Measurements from ENCODE around the gene HIVEP3. TPM values are rescaled to one million over a fixed set of nuclear protein-coding genes. Genes with fewer than 3 reads are reported as not detected.

Gene HIVEP3
- total RNA-seq, 1 donor from 2014 or later, result 11.0 TPM

GRCh38 chr1:41779360-41779759 lies 139.4 kb downstream of the HIVEP3 start:
- ATAC-seq (no peak), DNase-seq (ENCODE audit: low spot score) (no peak)
- intact Hi-C loops (cut with DNase I), result no loop called here

- ATAC-seq, result no peak
- intact Hi-C loops (cut with DNase I), result no loop called here
- no peak for DNase-seq (ENCODE audit: low spot score)
Observed at GRCh38 chr1:41777695-41778094, 141.0 kb downstream of the HIVEP3 start.

GRCh38 chr1:41776891-41777441 lies 141.8 kb downstream of the HIVEP3 start:
- ATAC-seq (peak; percentile 27), DNase-seq (ENCODE audit: low spot score) (no peak)
- intact Hi-C loops (cut with DNase I), result no loop called here

GRCh38 chr1:41775956-41776585 lies 142.7 kb downstream of the HIVEP3 start:
- ATAC-seq, result no peak
- DNase-seq (ENCODE audit: low spot score), result no peak
- intact Hi-C loops (cut with DNase I), result no loop called here

GRCh38 chr1:41774471-41774990 lies 144.2 kb downstream of the HIVEP3 start:
- intact Hi-C loops (cut with DNase I), result no loop called here
- ATAC-seq (no peak), DNase-seq (ENCODE audit: low spot score) (no peak)

- no peak for DNase-seq (ENCODE audit: low spot score)
- no peak for ATAC-seq
- intact Hi-C loops (cut with DNase I), result no loop called here
Observed at GRCh38 chr1:41773842-41774241, 144.9 kb downstream of the HIVEP3 start.

- DNase-seq (ENCODE audit: low spot score), result no peak
- intact Hi-C loops (cut with DNase I), result no loop called here
- ATAC-seq, result peak; percentile 79
Observed at GRCh38 chr1:41773144-41773591, 145.6 kb downstream of the HIVEP3 start.

- intact Hi-C loops (cut with DNase I), result loop anchor here (10.0 kb wide), 1 partner anchor 194 kb away; no protein-coding TSS in a partner anchor
- DNase-seq (ENCODE audit: low spot score) (no peak), ATAC-seq (no peak)
Observed at GRCh38 chr1:41769068-41769467, 149.7 kb downstream of the HIVEP3 start.

GRCh38 chr1:41768583-41768982 lies 150.1 kb downstream of the HIVEP3 start:
- intact Hi-C loops (cut with DNase I), result loop anchor here (10.0 kb wide), 1 partner anchor 194 kb away; no protein-coding TSS in a partner anchor
- ATAC-seq (no peak), DNase-seq (ENCODE audit: low spot score) (no peak)

GRCh38 chr1:41767534-41768525 lies 150.9 kb downstream of the HIVEP3 start:
- no peak for DNase-seq (ENCODE audit: low spot score)
- no peak for ATAC-seq
- intact Hi-C loops (cut with DNase I), result loop anchor here (10.0 kb wide), 1 partner anchor 193 kb away; no protein-coding TSS in a partner anchor

- ATAC-seq, result no peak
- DNase-seq (ENCODE audit: low spot score), result no peak
- intact Hi-C loops (cut with DNase I), result loop anchor here (10.0 kb wide), 1 partner anchor 192 kb away; no protein-coding TSS in a partner anchor
Observed at GRCh38 chr1:41766546-41766945, 152.2 kb downstream of the HIVEP3 start.

GRCh38 chr1:41766041-41766440 lies 152.7 kb downstream of the HIVEP3 start:
- intact Hi-C loops (cut with DNase I), result loop anchor here (10.0 kb wide), 1 partner anchor 191 kb away; no protein-coding TSS in a partner anchor
- DNase-seq (ENCODE audit: low spot score) (no peak), ATAC-seq (no peak)

- ATAC-seq (peak; percentile 43), DNase-seq (ENCODE audit: low spot score) (no peak)
- intact Hi-C loops (cut with DNase I), result loop anchor here (10.0 kb wide), 1 partner anchor 190 kb away; no protein-coding TSS in a partner anchor
Observed at GRCh38 chr1:41765152-41765551, 153.6 kb downstream of the HIVEP3 start.

- DNase-seq (ENCODE audit: low spot score), result no peak
- intact Hi-C loops (cut with DNase I), result loop anchor here (10.0 kb wide), 1 partner anchor 190 kb away; no protein-coding TSS in a partner anchor
Observed at GRCh38 chr1:41764656-41765055, 154.1 kb downstream of the HIVEP3 start.

GRCh38 chr1:41762777-41763176 lies 155.9 kb downstream of the HIVEP3 start:
- no peak for ATAC-seq
- no peak for DNase-seq (ENCODE audit: low spot score)
- intact Hi-C loops (cut with DNase I), result loop anchor here (10.0 kb wide), 1 partner anchor 188 kb away; no protein-coding TSS in a partner anchor

More at GRCh38 chr1:41764656-41765055, 154.1 kb downstream of the HIVEP3 start:
- ATAC-seq, result peak; percentile 57

GRCh38 chr1:41762251-41762650 lies 156.5 kb downstream of the HIVEP3 start:
- ATAC-seq (no peak), DNase-seq (ENCODE audit: low spot score) (no peak)
- intact Hi-C loops (cut with DNase I), result loop anchor here (10.0 kb wide), 1 partner anchor 187 kb away; no protein-coding TSS in a partner anchor

- DNase-seq (ENCODE audit: low spot score), result no peak
- intact Hi-C loops (cut with DNase I), result no loop called here
- ATAC-seq, result no peak
Observed at GRCh38 chr1:41758904-41759548, 159.7 kb downstream of the HIVEP3 start.

- intact Hi-C loops (cut with DNase I), result no loop called here
- no peak for DNase-seq (ENCODE audit: low spot score)
- ATAC-seq, result no peak
Observed at GRCh38 chr1:41758500-41758899, 160.2 kb downstream of the HIVEP3 start.

All from sciatic nerve (tissue), 2 donors.